ENCODE data around the gene PTPRU.

GRCh38 chr1:29275435-29275834, 39.1 kb downstream of the PTPRU start:
- no peak for TF ChIP-seq CTCF (IDR thresholded peaks at IDR 0.05; ENCODE audit: low read depth, low read length, poor library complexity, severe bottlenecking)
- no peak for TF ChIP-seq EZH2phosphoT487 (IDR thresholded peaks at IDR 0.05; ENCODE audit: borderline replicate concordance, low read length)
